Heart left ventricle (tissue), 16 donors: ENCODE measurements around the gene IL7R. TPM values are rescaled to one million over a fixed set of nuclear protein-coding genes. Genes with fewer than 3 reads are reported as not detected.

ENCODE experiments used
- ATAC-seq, 4 donors: fragments of 200-7000 bp; cut with Tn5 transposase; one replicate each; pipeline ENCODE4 v1.9.1; 2020 to 2022; ENCODE audit warnings: moderate library complexity in 4 of 4, mild to moderate bottlenecking in 3 of 4, moderate number of reproducible peaks in 1 of 4
- DNase-seq, 5 donors: peaks; one replicate each; pipeline ENCODE4 v3.0.0-alpha.2; 2020
- H3K27ac ChIP-seq, 12 donors: fragments of 200-600 bp; sonication (generic) in 4 of 12; one replicate each; pipeline versions ENCODE4 v1.5.0 to v1.8.0; 2016 to 2022; ENCODE audit warnings: mild to moderate bottlenecking in 2 of 12
- H3K27me3 ChIP-seq, 9 donors: fragments of 200-600 bp; sonication (generic) in 2 of 9; one replicate each; pipeline versions ENCODE4 v1.5.1 to v1.8.0; 2016 to 2022; ENCODE audit warnings: mild to moderate bottlenecking in 3 of 9
- H3K36me3 ChIP-seq, 9 donors: fragments of 200-600 bp; sonication (generic) in 2 of 9; one replicate each; pipeline versions ENCODE4 v1.5.0 to v1.8.0; 2018 to 2022; ENCODE audit warnings: mild to moderate bottlenecking in 2 of 9
- H3K4me1 ChIP-seq, 12 donors: fragments of 200-600 bp; sonication (generic) in 4 of 12; one replicate each; pipeline versions ENCODE4 v1.5.0 to v1.8.0; 2016 to 2022; ENCODE audit warnings: mild to moderate bottlenecking in 3 of 12
- H3K4me3 ChIP-seq, 12 donors: fragments of 200-600 bp; sonication (generic) in 4 of 12; one replicate each; pipeline versions ENCODE4 v1.5.0 to v1.8.0; 2017 to 2022; ENCODE audit warnings: mild to moderate bottlenecking in 9 of 12, moderate library complexity in 4 of 12
- H3K9me3 ChIP-seq, 12 donors: fragments of 200-600 bp; sonication (generic) in 4 of 12; one replicate each; pipeline versions ENCODE4 v1.5.0 to v1.8.0; 2016 to 2022; ENCODE audit warnings: mild to moderate bottlenecking in 1 of 12
- CTCF ChIP-seq, 12 donors: fragments of 200-600 bp; sonication (generic) in 4 of 12; IDR thresholded peaks; one replicate each; pipeline versions ENCODE4 v1.5.0 to v1.8.0; 2018 to 2022; ENCODE audit warnings: antibody characterized with exemption in 12 of 12, mild to moderate bottlenecking in 5 of 12
- POLR2A ChIP-seq, 2 donors: fragments of 450-650 bp; IDR thresholded peaks; one replicate each; pipeline ENCODE4 v1.6.1; 2017; ENCODE audit warnings: antibody characterized with exemption in 2 of 2, mild to moderate bottlenecking in 2 of 2, moderate library complexity in 2 of 2
- WGBS, 4 donors: extraction: QIAGEN DNeasy Blood & Tissue Kit in 2 of 4; methylation state at CpG; one replicate each; pipeline versions ENCODE4 v1.1.5 to v1.1.7; 2013 to 2018; 5-methylcytosine and 5-hydroxymethylcytosine counted together
- intact Hi-C, 10 donors: fragments of 100-400 bp; cut with DNase I; formaldehyde crosslinking; loops; one replicate each; pipeline versions ENCODE4 v1.11.1 to v1.14.2; 2022
- polyA plus RNA-seq, 2 donors: library from polyadenylated mRNA; stranded (reverse); fragments of 200-250 nt; gene quantifications; one replicate each; pipeline ENCODE4 v1.2.3, GENCODE V29; 2013
- total RNA-seq, 9 donors: library from RNA; depleted of rRNA in 2 of 9; stranded (reverse); fragments of >200 nt in 2 of 9; fragmentation: NEBNext Ultra II Directional in 3 of 9; extraction: Animal tissue kit (Norgen Biotek cat#: 25700) in 3 of 9; gene quantifications; one replicate each; pipeline versions ENCODE4 v1.1.0 to v1.2.4, GENCODE V29; 2016 to 2023
- donor health status: ischemic (EF 13 %, LVEDD 7.1; RV severe dilation, severe dysfunction).
- donor health status: healthy with polysubstance abuse.
- donor health status: DM: no; HTN: yes; CAD: no.
- donor health status: DM: no; HTN: no; CAD: no.
- donor health status: ischemic (EF 25% LVEDD 6.9; RV normal size, moderate dysfunction).
- donor health status: ischemic (EF 25% LVEDD 5.7; RV mildly dilated, moderate dysfunction).
- donor health status: healthy.
- donor health status: DM: yes; HTN: yes; CAD: no.
- donor health status: ischemic (EF 35%, LVEDD 5.7; RV mildly dilated, moderate dysfunction).
- donor health status: nonischemic (EF 11% LVEDD 7.7; RV severe dilation, severe dysfunction).
- donor health status: DM: yes; HTN: yes; CAD: no.
- donor health status: PGD.
- donor health status: ischemic (EF 29% LVEDD 5.4; RV normal size, mild dysfunction).
- donor health status: nonischemic (EF 23%, LVEDD 6.1; RV moderate dilation, normal function).

Gene IL7R
- total and polyA plus RNA-seq, 11 donors = 0.27 to 12.0 (median 0.61) TPM

GRCh38 chr5:35881758-35882157 is 25.1 kb downstream of the IL7R start:
- Histone ChIP-seq H3K4me3 (no peak overlapping the region), H3K27me3 (no peaks in the 10 kb centered on the region), H3K9me3 (no peaks in the 10 kb centered on the region), H3K36me3 (no peaks in the 10 kb centered on the region), H3K4me1 (peaks cover 0 to 34% (median 0%) of the 10 kb centered on the region in 12 donors), H3K27ac (no peak overlapping the region)
- ATAC-seq (no peak), DNase-seq (no peak)
- no peak for TF ChIP-seq CTCF (IDR thresholded peaks at IDR 0.05)
- no peak for TF ChIP-seq POLR2A (IDR thresholded peaks at IDR 0.05)
- 64 to 76% (median 71%) methylated on average over 2 of the region's 2 CpGs for WGBS, 4 donors
- intact Hi-C loops = no loop called here

GRCh38 chr5:35884191-35884769 is 27.6 kb downstream of the IL7R start:
- intact Hi-C loops = no loop called here
- ATAC-seq (peak in 1 of 4 donors; percentile 44), DNase-seq (no peak)
- peak overlapping the region in 1 of 12 donors; percentile 42 for H3K27ac ChIP-seq
- H3K27me3 ChIP-seq = no peaks in the 10 kb centered on the region
- H3K9me3 ChIP-seq = no peaks in the 10 kb centered on the region
- no peaks in the 10 kb centered on the region for H3K36me3 ChIP-seq
- no peak overlapping the region for H3K4me3 ChIP-seq
- TF ChIP-seq CTCF (IDR thresholded peaks at IDR 0.05) (no peak), POLR2A (IDR thresholded peaks at IDR 0.05) (no peak)
- WGBS, 4 donors = 80 to 87% (median 83%) methylated on average over 1 of the region's 1 CpG
- H3K4me1 ChIP-seq = peaks cover 0 to 25% (median 0%) of the 10 kb centered on the region in 12 donors

- intact Hi-C loops = no loop called here
- no peak overlapping the region for H3K4me3 ChIP-seq
- no peak overlapping the region for H3K27ac ChIP-seq
- TF ChIP-seq CTCF (IDR thresholded peaks at IDR 0.05) = no peak
- no peak for TF ChIP-seq POLR2A (IDR thresholded peaks at IDR 0.05)
- DNase-seq = no peak
- H3K36me3 ChIP-seq = no peaks in the 10 kb centered on the region
- H3K27me3 ChIP-seq = no peaks in the 10 kb centered on the region
- H3K4me1 ChIP-seq = peaks cover 0 to 22% (median 0%) of the 10 kb centered on the region in 12 donors
- no peaks in the 10 kb centered on the region for H3K9me3 ChIP-seq
- ATAC-seq = no peak
These were observed 28.1 kb downstream of the IL7R start for GRCh38 chr5:35884773-35885172.

- 73 to 79% (median 75%) methylated on average over 3 of the region's 3 CpGs for WGBS, 4 donors
- ATAC-seq (no peak), DNase-seq (no peak)
- Histone ChIP-seq H3K36me3 (no peaks in the 10 kb centered on the region), H3K9me3 (no peaks in the 10 kb centered on the region), H3K27me3 (no peaks in the 10 kb centered on the region), H3K4me1 (peaks cover 0 to 15% (median 0%) of the 10 kb centered on the region in 12 donors), H3K27ac (no peak overlapping the region), H3K4me3 (no peak overlapping the region)
- TF ChIP-seq CTCF (IDR thresholded peaks at IDR 0.05) = no peak
- TF ChIP-seq POLR2A (IDR thresholded peaks at IDR 0.05) = no peak
- intact Hi-C loops = no loop called here
These were observed 29.7 kb downstream of the IL7R start for GRCh38 chr5:35886381-35886780.
